ENCODE results near the gene SUGP2. TPM values are rescaled to one million over a fixed set of nuclear protein-coding genes. Genes with fewer than 3 reads are reported as not detected.

SUGP2 gene
- total RNA-seq, 4 donors from 2014 or later: 32.1 to 58.7 (median 38.7) TPM

GRCh38 chr19:18948075-18948975 lies 85.0 kb downstream of the SUGP2 start:
- no peak overlapping the region for H3K27ac ChIP-seq
- TF ChIP-seq POLR2A (IDR thresholded peaks at IDR 0.05) (no peak), POLR2AphosphoS5 (IDR thresholded peaks at IDR 0.05) (no peak), CTCF (IDR thresholded peaks at IDR 0.05) (no peak), EP300 (IDR thresholded peaks at IDR 0.05) (no peak)
- no peaks in the 10 kb centered on the region for H3K4me1 ChIP-seq
- WGBS: 73% methylated on average over 8 of the region's 15 CpGs
- H3K4me3 ChIP-seq: no peak overlapping the region
- no peaks in the 10 kb centered on the region for H3K36me3 ChIP-seq
- no peak for DNase-seq (ENCODE audit: low spot score in 2 of 2)
- H3K27me3 ChIP-seq: no peaks in the 10 kb centered on the region
- H3K9me3 ChIP-seq: no peaks in the 10 kb centered on the region

DNA sequence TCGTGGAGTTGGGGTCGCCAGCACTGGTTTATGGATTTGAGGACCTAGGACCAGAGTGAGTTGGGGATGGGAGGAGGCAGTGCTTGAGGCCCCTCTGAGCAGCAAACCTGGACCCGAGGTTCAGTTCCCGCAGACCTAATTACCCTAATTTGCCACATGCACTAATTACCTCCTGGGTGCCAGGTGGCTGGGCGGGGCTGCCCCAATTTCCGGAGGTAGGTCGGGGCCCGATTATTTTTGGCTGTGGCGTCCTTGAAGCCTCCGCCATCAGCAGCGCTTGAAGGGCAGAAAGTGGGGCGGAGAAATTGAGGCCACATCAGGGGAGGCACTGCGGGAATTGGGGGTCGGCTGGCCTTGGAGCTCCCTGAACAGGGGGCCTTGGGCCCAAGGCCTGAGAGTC lies 86.4 kb downstream of the SUGP2 start:
- Histone ChIP-seq H3K4me3 (no peak overlapping the region), H3K36me3 (no peaks in the 10 kb centered on the region), H3K9me3 (no peaks in the 10 kb centered on the region), H3K4me1 (no peaks in the 10 kb centered on the region), H3K27ac (no peak overlapping the region), H3K27me3 (no peaks in the 10 kb centered on the region)
- no peak for TF ChIP-seq CTCF (IDR thresholded peaks at IDR 0.05)
- TF ChIP-seq POLR2AphosphoS5 (IDR thresholded peaks at IDR 0.05): no peak
- TF ChIP-seq POLR2A (IDR thresholded peaks at IDR 0.05): no peak
- TF ChIP-seq EP300 (IDR thresholded peaks at IDR 0.05): no peak
- 83% methylated on average over 6 of the region's 14 CpGs for WGBS
- no peak for DNase-seq (ENCODE audit: low spot score in 2 of 2)

- H3K4me3 ChIP-seq: no peak overlapping the region
- no peaks in the 10 kb centered on the region for H3K9me3 ChIP-seq
- H3K27ac ChIP-seq: no peak overlapping the region
- peaks cover 5% of the 10 kb centered on the region for H3K4me1 ChIP-seq
- no peak for DNase-seq (ENCODE audit: low spot score in 2 of 2)
- H3K27me3 ChIP-seq: no peaks in the 10 kb centered on the region
- no peaks in the 10 kb centered on the region for H3K36me3 ChIP-seq
- no peak for TF ChIP-seq CTCF (IDR thresholded peaks at IDR 0.05)
- TF ChIP-seq POLR2A (IDR thresholded peaks at IDR 0.05): no peak
- TF ChIP-seq POLR2AphosphoS5 (IDR thresholded peaks at IDR 0.05): no peak
- TF ChIP-seq EP300 (IDR thresholded peaks at IDR 0.05): no peak
Measured at GRCh38 chr19:18946335-18946734, 87.0 kb downstream of the SUGP2 start.

GRCh38 chr19:18945297-18945696 lies 88.0 kb downstream of the SUGP2 start:
- no peak for DNase-seq (ENCODE audit: low spot score in 2 of 2)
- 92% methylated on average over 9 of the region's 9 CpGs for whole genome bisulfite sequencing
- Histone ChIP-seq H3K36me3 (no peaks in the 10 kb centered on the region), H3K4me3 (no peak overlapping the region), H3K9me3 (no peaks in the 10 kb centered on the region), H3K27me3 (no peaks in the 10 kb centered on the region), H3K4me1 (peaks cover 7% of the 10 kb centered on the region), H3K27ac (no peak overlapping the region)
- TF ChIP-seq POLR2AphosphoS5 (IDR thresholded peaks at IDR 0.05) (no peak), POLR2A (IDR thresholded peaks at IDR 0.05) (no peak), EP300 (IDR thresholded peaks at IDR 0.05) (no peak), CTCF (IDR thresholded peaks at IDR 0.05) (no peak)

DNA sequence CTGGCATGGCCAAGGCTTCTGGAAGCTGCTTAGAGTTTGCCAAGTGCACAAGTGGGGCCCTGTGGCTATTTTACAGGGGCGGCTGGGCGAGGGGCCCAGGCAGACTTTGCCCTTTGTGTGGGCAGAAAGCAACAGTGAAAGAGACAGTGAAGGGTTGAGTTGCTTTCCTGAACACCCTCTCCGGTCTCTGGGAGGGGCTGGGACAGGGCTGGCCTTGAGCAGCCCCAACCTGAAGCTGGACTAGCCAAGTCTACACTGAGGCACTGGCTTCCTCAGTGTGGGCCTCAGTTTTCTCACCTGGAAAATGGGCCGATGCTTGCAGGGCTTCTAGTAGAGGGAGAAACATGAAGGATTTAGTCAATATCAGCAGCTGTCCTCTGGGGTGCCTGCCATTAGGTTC lies 89.9 kb downstream of the SUGP2 start:
- Histone ChIP-seq H3K9me3 (no peaks in the 10 kb centered on the region), H3K4me3 (no peak overlapping the region), H3K27ac (no peak overlapping the region), H3K27me3 (no peaks in the 10 kb centered on the region), H3K36me3 (peaks cover 4% of the 10 kb centered on the region), H3K4me1 (peaks cover 21% of the 10 kb centered on the region)
- no peak for DNase-seq (ENCODE audit: low spot score in 2 of 2)
- TF ChIP-seq EP300 (IDR thresholded peaks at IDR 0.05) (no peak), POLR2A (IDR thresholded peaks at IDR 0.05) (no peak), CTCF (IDR thresholded peaks at IDR 0.05) (no peak), POLR2AphosphoS5 (IDR thresholded peaks at IDR 0.05) (no peak)
- 77% methylated on average over 4 of the region's 4 CpGs for WGBS
